KBM-7 (cell line): ENCODE data around the gene PKP4.

Source experiments
- DNase-seq: peaks from one replicate; pipeline ENCODE4 v3.0.0-alpha.2; 2015
- in situ Hi-C: fragments of 300-500 bp; cut with MboI; formaldehyde crosslinking; loops from 2 replicates; pipeline ENCODE4 v1.14.3; 2020; ENCODE audit warnings: low sequenced_read_pairs, low pct_unique_long_range_greater_than_20kb, mixed read lengths

Gene PKP4

GRCh38 chr2:158662421-158662820 lies 205.7 kb downstream of the PKP4 start:
- no peak for DNase-seq
- in situ Hi-C loops = no loop called here

DNA sequence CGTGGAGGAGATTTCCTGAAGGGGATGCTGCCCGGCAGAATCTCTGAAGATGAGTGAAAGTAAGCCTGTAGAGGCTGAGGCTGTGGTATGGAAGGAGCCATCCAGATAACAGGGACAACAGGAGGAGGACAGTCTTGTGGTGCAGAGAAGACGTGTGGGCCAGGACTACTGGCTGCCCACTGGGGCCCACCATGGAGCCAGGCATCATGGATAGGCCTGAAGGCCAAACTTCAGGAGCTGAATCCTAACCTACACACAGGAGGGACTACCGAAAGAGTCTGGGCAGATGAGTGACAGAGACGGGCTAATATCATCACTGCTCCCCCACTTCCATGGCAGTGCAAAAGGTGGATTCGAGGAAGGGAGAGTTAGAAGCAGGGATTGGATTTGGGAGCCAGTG lies 207.0 kb downstream of the PKP4 start:
- no peak for DNase-seq
- in situ Hi-C loops = no loop called here

DNA sequence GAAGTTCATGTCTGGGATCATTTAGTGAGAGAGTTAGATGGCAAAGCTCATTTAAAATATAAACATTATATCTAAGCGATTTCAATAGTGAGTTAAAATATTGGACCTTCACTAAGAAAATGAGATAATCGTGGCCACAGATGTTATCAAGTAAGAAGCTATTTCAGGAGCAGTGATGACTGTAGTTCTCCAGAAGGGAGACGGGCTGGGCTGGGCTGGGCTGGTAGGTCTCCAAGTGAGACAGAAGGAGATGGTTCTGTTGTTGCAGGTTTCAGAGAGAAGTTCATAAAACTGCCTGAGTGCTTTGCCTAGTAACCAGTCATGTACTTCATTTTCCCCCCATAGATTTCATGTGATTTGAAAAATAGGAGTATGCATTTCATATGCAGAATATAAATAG lies 208.2 kb downstream of the PKP4 start:
- in situ Hi-C loops = no loop called here
- DNase-seq = no peak

- in situ Hi-C loops = no loop called here
- DNase-seq = no peak
Observed at GRCh38 chr2:158665536-158666302, 209.0 kb downstream of the PKP4 start.

GRCh38 chr2:158666969-158667368 lies 210.2 kb downstream of the PKP4 start:
- DNase-seq = no peak
- in situ Hi-C loops = no loop called here

DNA sequence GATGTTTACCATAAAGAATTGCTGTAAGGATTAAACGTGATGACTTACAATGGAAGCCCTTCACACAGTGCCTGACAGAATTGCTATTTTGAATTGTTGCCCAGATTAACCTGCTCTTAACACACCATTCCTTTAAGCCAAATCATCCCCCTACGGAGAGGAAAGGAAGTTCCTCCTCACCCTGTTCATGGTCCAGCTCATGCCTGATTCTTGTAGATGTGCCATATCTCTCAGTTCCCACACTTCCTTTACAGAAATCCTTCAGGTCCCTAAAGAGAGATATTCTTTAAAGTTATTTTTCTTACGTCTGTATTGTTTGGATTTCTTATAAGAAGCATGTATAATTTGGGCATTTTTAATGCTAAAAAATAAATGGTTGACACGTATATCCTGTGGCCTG lies 210.8 kb downstream of the PKP4 start:
- in situ Hi-C loops = no loop called here
- DNase-seq = no peak

- DNase-seq = no peak
- in situ Hi-C loops = no loop called here
Observed at GRCh38 chr2:158668001-158668765, 211.4 kb downstream of the PKP4 start.

DNA sequence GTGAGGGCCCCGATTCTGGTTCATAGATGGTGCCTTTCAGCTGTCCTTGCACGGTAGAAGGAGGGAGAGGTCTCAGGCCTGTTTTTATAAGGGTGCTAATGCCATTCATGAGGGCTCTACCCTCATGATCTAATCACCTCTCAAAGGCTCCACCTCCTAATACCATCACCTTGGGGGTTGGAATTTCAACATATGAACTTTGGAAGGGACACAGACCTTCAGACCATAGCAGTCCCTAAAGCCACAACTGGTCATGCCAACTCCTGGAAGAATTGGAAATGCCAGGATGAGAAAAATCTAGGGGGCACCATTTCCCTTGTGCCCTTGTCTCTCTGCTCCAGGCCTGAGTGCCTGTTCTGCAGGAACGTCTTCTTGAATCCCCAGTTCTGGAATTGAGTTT lies 213.5 kb downstream of the PKP4 start:
- no peak for DNase-seq
- in situ Hi-C loops = no loop called here

DNA sequence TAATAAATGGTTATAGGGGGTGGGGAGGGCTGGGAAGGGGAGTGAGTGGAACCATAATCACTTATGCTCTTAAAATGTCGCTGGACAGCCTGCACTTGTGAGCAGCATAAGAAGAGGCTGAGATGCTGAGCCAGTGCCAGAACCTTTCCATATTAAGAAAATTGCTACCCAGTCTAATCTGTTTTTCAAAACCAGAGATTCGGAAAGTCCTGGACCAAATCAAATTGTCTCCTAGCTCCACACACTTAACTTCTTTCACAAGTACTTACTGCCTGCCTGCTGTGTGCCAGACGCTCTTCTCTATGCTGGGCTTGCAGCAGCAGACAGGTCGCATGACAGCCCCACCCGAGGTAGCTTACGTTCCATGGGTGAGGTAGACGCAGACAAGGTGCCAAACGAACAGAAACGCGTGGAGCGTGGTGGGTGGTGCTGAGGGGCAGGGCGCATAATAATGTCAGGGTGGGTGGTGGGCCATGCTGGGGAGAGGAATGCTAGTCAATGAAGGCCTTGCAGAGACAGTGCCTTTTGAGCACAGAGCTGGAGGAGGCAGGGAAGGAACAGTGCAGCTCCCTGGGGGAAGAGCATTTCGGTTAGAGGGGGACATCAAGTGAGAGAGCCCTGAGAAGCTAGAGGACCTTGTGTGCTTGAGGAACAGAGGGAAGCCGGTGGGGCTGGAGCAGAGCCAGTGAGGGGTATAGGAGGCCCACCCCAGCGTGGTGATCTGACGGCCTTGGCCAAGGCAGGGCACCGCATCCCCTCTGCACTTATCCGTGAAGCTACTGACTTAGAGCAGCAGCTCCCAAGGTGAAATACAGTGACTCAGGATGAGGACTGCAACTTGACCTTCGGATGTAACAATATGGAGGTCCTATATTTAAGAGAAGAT lies 214.9 kb downstream of the PKP4 start:
- DNase-seq = no peak
- in situ Hi-C loops = no loop called here

DNA sequence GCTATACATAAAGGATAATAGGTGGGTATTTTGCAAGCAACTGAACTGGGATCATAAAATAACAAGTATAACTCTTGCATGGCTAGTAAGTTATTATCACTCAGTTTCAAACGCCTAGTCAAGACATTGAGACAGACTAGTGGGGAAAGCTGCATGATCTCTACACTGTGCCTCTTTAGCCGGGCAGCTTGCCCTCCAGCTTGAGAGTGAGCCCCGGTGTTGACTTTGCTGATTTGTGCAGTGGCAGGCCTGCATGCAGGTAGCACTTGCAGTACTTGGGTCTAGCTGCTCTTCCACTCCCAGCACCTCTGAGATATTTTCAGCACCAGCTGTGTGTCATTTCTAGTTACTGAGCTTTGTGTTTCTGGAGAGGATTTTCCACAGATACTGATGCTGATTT lies 219.5 kb downstream of the PKP4 start:
- in situ Hi-C loops = no loop called here
- DNase-seq = no peak

GRCh38 chr2:158676696-158677095 lies 219.9 kb downstream of the PKP4 start:
- in situ Hi-C loops = no loop called here
- no peak for DNase-seq

GRCh38 chr2:158677542-158677941 lies 220.8 kb downstream of the PKP4 start:
- in situ Hi-C loops = no loop called here

GRCh38 chr2:158681816-158682215 lies 225.1 kb downstream of the PKP4 start:
- in situ Hi-C loops = no loop called here
- DNase-seq = no peak

More at GRCh38 chr2:158677542-158677941, 220.8 kb downstream of the PKP4 start:
- no peak for DNase-seq

- no peak for DNase-seq
- in situ Hi-C loops = no loop called here
Observed at GRCh38 chr2:158685646-158686045, 228.9 kb downstream of the PKP4 start.

DNA sequence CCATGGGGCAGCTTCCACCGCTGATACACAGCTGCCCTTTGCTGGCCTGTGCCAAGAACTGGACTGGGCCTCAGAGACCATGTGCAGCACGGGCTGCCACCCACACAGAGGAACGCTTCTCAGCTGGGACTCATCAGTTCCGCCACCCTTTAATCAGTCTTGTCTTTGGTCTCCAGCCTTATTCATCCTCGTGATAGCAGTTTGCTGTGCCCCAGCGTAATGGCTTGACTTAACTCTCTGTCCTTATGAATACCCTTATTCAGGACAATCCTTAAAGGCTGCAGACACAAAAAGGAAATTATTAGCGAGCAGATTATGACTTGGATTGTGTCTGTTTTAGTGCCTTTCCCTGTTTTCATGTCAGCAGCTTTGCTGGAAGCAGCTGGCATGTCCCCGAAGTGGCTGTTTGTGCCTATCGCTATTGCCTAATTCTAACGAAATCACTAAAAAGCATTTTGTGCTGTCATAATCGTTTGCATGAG lies 229.5 kb downstream of the PKP4 start:
- DNase-seq = no peak
- in situ Hi-C loops = no loop called here

- in situ Hi-C loops = no loop called here
- DNase-seq = no peak
Observed at GRCh38 chr2:158687315-158687714, 230.6 kb downstream of the PKP4 start.

GRCh38 chr2:158688721-158689120 lies 232.0 kb downstream of the PKP4 start:
- DNase-seq = no peak
- in situ Hi-C loops = no loop called here

GRCh38 chr2:158689391-158689790 lies 232.6 kb downstream of the PKP4 start:
- no peak for DNase-seq
- in situ Hi-C loops = no loop called here

DNA sequence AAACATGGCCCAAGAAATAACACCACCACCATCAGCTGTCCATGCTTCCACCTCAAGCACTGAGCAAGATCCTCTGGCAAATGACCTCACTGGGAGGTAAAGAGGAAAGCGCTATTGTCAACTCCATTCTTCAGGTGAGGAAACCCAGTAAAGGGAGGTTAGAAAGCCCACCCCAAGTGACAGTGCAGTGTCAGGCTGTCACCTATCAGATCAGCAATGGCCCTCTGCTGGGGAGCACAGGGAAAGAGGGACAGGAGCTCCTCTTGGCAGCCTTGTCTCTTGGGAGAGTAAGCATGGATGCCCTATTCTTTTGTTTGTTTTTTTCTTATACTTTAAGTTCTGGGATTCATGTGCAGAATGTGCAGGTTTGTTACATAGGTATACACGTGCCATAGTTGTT lies 234.1 kb downstream of the PKP4 start:
- no peak for DNase-seq
- in situ Hi-C loops = no loop called here

DNA sequence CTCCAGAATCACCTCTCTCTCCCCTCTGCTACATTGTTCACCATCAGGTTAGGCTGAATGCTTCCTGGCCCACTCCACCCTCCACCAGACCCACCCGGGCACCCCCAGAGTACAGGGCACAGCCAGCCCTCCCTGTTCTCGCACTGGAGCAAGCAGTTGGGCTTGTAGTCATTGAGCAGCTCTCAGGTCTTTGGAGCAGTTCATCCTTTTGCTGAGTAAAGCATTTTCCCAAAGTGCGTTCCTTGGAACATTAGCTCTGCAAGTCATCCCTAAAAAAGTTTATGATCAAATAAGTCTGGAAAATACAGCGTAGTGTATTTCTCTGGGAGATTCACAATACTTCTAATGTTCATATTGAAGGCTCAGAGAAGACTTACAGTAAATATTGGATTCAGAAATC lies 234.9 kb downstream of the PKP4 start:
- DNase-seq = no peak
- in situ Hi-C loops = no loop called here
